Kidney epithelial cell (primary cell): ENCODE data around the gene CACNG4. TPM values are rescaled to one million over a fixed set of nuclear protein-coding genes. Genes with fewer than 3 reads are reported as not detected.

Experiments
- DNase-seq: peaks from one replicate; pipeline ENCODE4 v3.0.0-alpha.2; 2010; ENCODE audit warnings: low read depth
- H3K27me3 ChIP-seq: 2 replicates; pipeline ENCODE4 v1.6.0; 2011; ENCODE audit warnings: low read length; ENCODE audit not compliant: control insufficient read depth, insufficient read depth
- H3K36me3 ChIP-seq: 2 replicates; pipeline ENCODE4 v1.5.1; 2011; ENCODE audit warnings: low read length; ENCODE audit not compliant: control insufficient read depth, insufficient read depth
- H3K4me3 ChIP-seq: 2 replicates; pipeline ENCODE4 v1.5.1; 2011; ENCODE audit warnings: low read depth, mild to moderate bottlenecking, control low read depth, low read length
- CTCF ChIP-seq: IDR thresholded peaks from 2 replicates; pipeline ENCODE4 v1.5.1; 2011; ENCODE audit warnings: mild to moderate bottlenecking, moderate library complexity, low read length, control low read depth, inconsistent platforms; ENCODE audit not compliant: insufficient read depth, poor library complexity, severe bottlenecking
- total RNA-seq: library from RNA; depleted of rRNA; stranded (reverse); fragments of >200 nt; gene quantifications from 2 replicates; pipeline ENCODE4 v1.2.3, GENCODE V29; 2015

CACNG4 gene
- 0.84 and 0.96 TPM in 2 replicates for total RNA-seq

GRCh38 chr17:66963909-66964771, at the start of gene CACNG4:
CACNG4 (plus strand) TSS chr17:66964707; CDS start chr17:66964912, 205 bp downstream.
- peaks cover 70% of the 10 kb centered on the region for H3K27me3 ChIP-seq
- H3K4me3 ChIP-seq: peak within 1 kb of the TSS; percentile 21
- no peak for TF ChIP-seq CTCF
- H3K36me3 ChIP-seq: no peaks in the 10 kb centered on the region
- no peak for DNase-seq

GRCh38 chr17:66915204-66915611, 49.3 kb upstream of the CACNG4 start:
- Histone ChIP-seq H3K27me3 (peaks cover 5% of the 10 kb centered on the region), H3K36me3 (no peaks in the 10 kb centered on the region), H3K4me3 (no peak overlapping the region)
- TF ChIP-seq CTCF: peak; percentile 43
- DNase-seq: no peak

- no peak for TF ChIP-seq CTCF
- DNase-seq: no peak
Measured at GRCh38 chr17:66915792-66916191, 48.7 kb upstream of the CACNG4 start.

GRCh38 chr17:66916946-66917345, 47.6 kb upstream of the CACNG4 start:
- H3K36me3 ChIP-seq: no peaks in the 10 kb centered on the region
- H3K27me3 ChIP-seq: peaks cover 8% of the 10 kb centered on the region
- no peak for DNase-seq
- no peak overlapping the region for H3K4me3 ChIP-seq
- no peak for TF ChIP-seq CTCF

More at GRCh38 chr17:66915792-66916191, 48.7 kb upstream of the CACNG4 start:
- H3K4me3 ChIP-seq: no peak overlapping the region
- no peaks in the 10 kb centered on the region for H3K36me3 ChIP-seq
- peaks cover 6% of the 10 kb centered on the region for H3K27me3 ChIP-seq

GRCh38 chr17:66918896-66919295, 45.6 kb upstream of the CACNG4 start:
- DNase-seq: no peak

More at GRCh38 chr17:66918896-66919295, 45.6 kb upstream of the CACNG4 start:
- TF ChIP-seq CTCF: no peak
- no peaks in the 10 kb centered on the region for H3K36me3 ChIP-seq
- no peak overlapping the region for H3K4me3 ChIP-seq
- peaks cover 7% of the 10 kb centered on the region for H3K27me3 ChIP-seq
